8988T (cell line): ENCODE results near the gene LIN37.
"Not testable (repeated sequence)": the region's sequence is repeated elsewhere in the genome, so short reads cannot be mapped to it uniquely, and the experiment has no call there.

Experiments
- DNase-seq: peaks from one replicate; pipeline ENCODE4 v3.0.0; 2011

The LIN37 gene

GRCh38 chr19:35755131-35755549, 6.8 kb downstream of the LIN37 start:
- no peak for DNase-seq

GRCh38 chr19:35755550-35756376, 7.4 kb downstream of the LIN37 start:
- DNase-seq = peak; percentile 22

- DNase-seq = peak; percentile 13
Measured at GRCh38 chr19:35756377-35757230, 8.2 kb downstream of the LIN37 start, which contains the start of gene HSPB6. Gene HSPB6, minus strand, starts transcription at chr19:35757029. Its CDS starts 21 bp downstream, at chr19:35757008.

GRCh38 chr19:35757231-35757748, 8.9 kb downstream of the LIN37 start:
- peak; percentile 58 for DNase-seq

GRCh38 chr19:35757749-35758608, 9.6 kb downstream of the LIN37 start, which contains the start of gene PROSER3:
Gene PROSER3, plus strand, starts transcription at chr19:35758176. Its CDS starts 40 bp downstream, at chr19:35758216.
- peak; percentile 97 for DNase-seq

- no peak for DNase-seq
Measured at GRCh38 chr19:35759697-35760096, 11.3 kb downstream of the LIN37 start.

- no peak for DNase-seq
Measured at GRCh38 chr19:35760711-35761349, 12.5 kb downstream of the LIN37 start.

GRCh38 chr19:35764432-35765315, 16.3 kb downstream of the LIN37 start:
- DNase-seq = peak; percentile 10

GRCh38 chr19:35766571-35767104, 18.3 kb downstream of the LIN37 start:
- peak; percentile 15 for DNase-seq

- DNase-seq = peak; percentile 13
Measured at GRCh38 chr19:35767288-35768081, 19.1 kb downstream of the LIN37 start.

- DNase-seq = no peak
Measured at GRCh38 chr19:35768082-35768421, 19.7 kb downstream of the LIN37 start.

GRCh38 chr19:35772362-35772761, 24.0 kb downstream of the LIN37 start:
- not testable (repeated sequence) for DNase-seq

- DNase-seq = no peak
Measured at GRCh38 chr19:35773020-35773806, 24.8 kb downstream of the LIN37 start.

GRCh38 chr19:35774274-35775045, 26.1 kb downstream of the LIN37 start:
- DNase-seq = no peak

- DNase-seq = no peak
Measured at GRCh38 chr19:35775046-35775297, 26.6 kb downstream of the LIN37 start.

- peak; percentile 96 for DNase-seq
Measured at GRCh38 chr19:35775298-35776101, 27.1 kb downstream of the LIN37 start, which contains the start of gene ARHGAP33. Gene ARHGAP33, plus strand, starts transcription at chr19:35775564. Its CDS starts 95 bp downstream, at chr19:35775659.

- DNase-seq = no peak
Measured at GRCh38 chr19:35776102-35776788, 27.9 kb downstream of the LIN37 start.
